Liver (tissue), 2 donors: ENCODE data around the gene SPAG16.

Experiments
- CTCF ChIP-seq: fragments of 150-350 bp; IDR thresholded peaks from 2 replicates; pipeline ENCODE4 v1.5.1; 2017; ENCODE audit warnings: improper control_type of control experiment, low read depth, low read length; ENCODE audit not compliant: missing input control
- TF ChIP-seq, protein P1 (sequence below): IDR thresholded peaks from 2 replicates; pipeline ENCODE4 v1.6.1; 2016; ENCODE audit warnings: antibody characterized with exemption, mild to moderate bottlenecking
- donor health status: healthy.

DNA sequence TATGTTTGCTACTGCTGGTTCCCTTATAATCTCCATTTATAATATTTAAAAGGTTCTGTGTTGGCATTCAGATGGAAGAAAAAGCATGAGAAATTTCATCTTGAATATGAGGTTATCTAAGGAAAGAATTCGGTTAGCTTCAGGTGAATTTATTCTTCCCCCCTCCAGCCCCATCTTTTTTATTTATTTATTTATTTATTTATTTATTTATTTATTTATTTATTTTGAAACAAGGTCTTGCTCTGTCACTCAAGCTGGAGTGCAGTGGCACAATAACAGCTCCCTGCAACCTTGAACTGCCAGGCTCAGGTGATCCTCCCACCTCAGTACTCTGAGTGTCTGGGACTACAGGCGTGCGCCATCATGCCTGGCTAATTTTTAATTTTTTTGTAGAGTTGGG lies 1031.1 kb downstream of the SPAG16 start:
- no peak for TF ChIP-seq CTCF
- TF ChIP-seq, protein P1, sequence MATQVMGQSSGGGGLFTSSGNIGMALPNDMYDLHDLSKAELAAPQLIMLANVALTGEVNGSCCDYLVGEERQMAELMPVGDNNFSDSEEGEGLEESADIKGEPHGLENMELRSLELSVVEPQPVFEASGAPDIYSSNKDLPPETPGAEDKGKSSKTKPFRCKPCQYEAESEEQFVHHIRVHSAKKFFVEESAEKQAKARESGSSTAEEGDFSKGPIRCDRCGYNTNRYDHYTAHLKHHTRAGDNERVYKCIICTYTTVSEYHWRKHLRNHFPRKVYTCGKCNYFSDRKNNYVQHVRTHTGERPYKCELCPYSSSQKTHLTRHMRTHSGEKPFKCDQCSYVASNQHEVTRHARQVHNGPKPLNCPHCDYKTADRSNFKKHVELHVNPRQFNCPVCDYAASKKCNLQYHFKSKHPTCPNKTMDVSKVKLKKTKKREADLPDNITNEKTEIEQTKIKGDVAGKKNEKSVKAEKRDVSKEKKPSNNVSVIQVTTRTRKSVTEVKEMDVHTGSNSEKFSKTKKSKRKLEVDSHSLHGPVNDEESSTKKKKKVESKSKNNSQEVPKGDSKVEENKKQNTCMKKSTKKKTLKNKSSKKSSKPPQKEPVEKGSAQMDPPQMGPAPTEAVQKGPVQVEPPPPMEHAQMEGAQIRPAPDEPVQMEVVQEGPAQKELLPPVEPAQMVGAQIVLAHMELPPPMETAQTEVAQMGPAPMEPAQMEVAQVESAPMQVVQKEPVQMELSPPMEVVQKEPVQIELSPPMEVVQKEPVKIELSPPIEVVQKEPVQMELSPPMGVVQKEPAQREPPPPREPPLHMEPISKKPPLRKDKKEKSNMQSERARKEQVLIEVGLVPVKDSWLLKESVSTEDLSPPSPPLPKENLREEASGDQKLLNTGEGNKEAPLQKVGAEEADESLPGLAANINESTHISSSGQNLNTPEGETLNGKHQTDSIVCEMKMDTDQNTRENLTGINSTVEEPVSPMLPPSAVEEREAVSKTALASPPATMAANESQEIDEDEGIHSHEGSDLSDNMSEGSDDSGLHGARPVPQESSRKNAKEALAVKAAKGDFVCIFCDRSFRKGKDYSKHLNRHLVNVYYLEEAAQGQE, result no peak
